ENCODE results near the gene SENP2.

DNA sequence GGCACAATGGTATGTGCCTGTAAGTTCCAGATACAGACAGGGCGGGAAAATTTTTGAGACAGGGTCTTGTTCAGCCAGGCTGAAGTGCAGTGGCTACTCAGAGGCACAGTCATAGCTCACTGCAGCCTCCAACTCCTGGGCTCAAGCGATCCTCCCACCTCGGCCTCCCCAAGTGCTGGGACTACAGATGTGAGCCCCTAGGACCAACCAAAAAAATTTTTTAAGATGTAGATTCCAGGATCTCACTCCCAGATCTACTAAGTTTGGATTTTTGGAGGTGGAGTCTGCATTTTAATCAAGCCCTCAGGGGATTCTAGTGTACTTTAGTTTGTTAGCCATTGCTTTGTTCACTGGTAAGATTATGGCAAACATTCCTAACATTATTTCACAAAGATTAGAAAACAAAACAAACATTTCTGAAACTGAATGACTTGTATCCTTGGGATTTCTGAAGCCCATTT is 36.4 kb upstream of the SENP2 start:
- TF ChIP-seq, protein P1, sequence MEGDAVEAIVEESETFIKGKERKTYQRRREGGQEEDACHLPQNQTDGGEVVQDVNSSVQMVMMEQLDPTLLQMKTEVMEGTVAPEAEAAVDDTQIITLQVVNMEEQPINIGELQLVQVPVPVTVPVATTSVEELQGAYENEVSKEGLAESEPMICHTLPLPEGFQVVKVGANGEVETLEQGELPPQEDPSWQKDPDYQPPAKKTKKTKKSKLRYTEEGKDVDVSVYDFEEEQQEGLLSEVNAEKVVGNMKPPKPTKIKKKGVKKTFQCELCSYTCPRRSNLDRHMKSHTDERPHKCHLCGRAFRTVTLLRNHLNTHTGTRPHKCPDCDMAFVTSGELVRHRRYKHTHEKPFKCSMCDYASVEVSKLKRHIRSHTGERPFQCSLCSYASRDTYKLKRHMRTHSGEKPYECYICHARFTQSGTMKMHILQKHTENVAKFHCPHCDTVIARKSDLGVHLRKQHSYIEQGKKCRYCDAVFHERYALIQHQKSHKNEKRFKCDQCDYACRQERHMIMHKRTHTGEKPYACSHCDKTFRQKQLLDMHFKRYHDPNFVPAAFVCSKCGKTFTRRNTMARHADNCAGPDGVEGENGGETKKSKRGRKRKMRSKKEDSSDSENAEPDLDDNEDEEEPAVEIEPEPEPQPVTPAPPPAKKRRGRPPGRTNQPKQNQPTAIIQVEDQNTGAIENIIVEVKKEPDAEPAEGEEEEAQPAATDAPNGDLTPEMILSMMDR (IDR thresholded peaks at IDR 0.05): no peak
- TF ChIP-seq, protein P2, sequence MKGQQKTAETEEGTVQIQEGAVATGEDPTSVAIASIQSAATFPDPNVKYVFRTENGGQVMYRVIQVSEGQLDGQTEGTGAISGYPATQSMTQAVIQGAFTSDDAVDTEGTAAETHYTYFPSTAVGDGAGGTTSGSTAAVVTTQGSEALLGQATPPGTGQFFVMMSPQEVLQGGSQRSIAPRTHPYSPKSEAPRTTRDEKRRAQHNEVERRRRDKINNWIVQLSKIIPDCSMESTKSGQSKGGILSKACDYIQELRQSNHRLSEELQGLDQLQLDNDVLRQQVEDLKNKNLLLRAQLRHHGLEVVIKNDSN (CRISPR knock-in tag; IDR thresholded peaks at IDR 0.05): no peak
- TF ChIP-seq FOXK1 (CRISPR knock-in tag; IDR thresholded peaks at IDR 0.05): no peak
- no peak for TF ChIP-seq IRF2 (CRISPR knock-in tag; IDR thresholded peaks at IDR 0.05; ENCODE audit: borderline replicate concordance, low read depth)
- no peak for TF ChIP-seq NR2C2 (CRISPR knock-in tag; IDR thresholded peaks at IDR 0.05)
- TF ChIP-seq, protein P3, sequence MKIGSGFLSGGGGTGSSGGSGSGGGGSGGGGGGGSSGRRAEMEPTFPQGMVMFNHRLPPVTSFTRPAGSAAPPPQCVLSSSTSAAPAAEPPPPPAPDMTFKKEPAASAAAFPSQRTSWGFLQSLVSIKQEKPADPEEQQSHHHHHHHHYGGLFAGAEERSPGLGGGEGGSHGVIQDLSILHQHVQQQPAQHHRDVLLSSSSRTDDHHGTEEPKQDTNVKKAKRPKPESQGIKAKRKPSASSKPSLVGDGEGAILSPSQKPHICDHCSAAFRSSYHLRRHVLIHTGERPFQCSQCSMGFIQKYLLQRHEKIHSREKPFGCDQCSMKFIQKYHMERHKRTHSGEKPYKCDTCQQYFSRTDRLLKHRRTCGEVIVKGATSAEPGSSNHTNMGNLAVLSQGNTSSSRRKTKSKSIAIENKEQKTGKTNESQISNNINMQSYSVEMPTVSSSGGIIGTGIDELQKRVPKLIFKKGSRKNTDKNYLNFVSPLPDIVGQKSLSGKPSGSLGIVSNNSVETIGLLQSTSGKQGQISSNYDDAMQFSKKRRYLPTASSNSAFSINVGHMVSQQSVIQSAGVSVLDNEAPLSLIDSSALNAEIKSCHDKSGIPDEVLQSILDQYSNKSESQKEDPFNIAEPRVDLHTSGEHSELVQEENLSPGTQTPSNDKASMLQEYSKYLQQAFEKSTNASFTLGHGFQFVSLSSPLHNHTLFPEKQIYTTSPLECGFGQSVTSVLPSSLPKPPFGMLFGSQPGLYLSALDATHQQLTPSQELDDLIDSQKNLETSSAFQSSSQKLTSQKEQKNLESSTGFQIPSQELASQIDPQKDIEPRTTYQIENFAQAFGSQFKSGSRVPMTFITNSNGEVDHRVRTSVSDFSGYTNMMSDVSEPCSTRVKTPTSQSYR (CRISPR knock-in tag; IDR thresholded peaks at IDR 0.05): no peak
- TF ChIP-seq, protein P4, sequence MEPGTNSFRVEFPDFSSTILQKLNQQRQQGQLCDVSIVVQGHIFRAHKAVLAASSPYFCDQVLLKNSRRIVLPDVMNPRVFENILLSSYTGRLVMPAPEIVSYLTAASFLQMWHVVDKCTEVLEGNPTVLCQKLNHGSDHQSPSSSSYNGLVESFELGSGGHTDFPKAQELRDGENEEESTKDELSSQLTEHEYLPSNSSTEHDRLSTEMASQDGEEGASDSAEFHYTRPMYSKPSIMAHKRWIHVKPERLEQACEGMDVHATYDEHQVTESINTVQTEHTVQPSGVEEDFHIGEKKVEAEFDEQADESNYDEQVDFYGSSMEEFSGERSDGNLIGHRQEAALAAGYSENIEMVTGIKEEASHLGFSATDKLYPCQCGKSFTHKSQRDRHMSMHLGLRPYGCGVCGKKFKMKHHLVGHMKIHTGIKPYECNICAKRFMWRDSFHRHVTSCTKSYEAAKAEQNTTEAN (CRISPR knock-in tag; IDR thresholded peaks at IDR 0.05): no peak
- TF ChIP-seq, protein P5, sequence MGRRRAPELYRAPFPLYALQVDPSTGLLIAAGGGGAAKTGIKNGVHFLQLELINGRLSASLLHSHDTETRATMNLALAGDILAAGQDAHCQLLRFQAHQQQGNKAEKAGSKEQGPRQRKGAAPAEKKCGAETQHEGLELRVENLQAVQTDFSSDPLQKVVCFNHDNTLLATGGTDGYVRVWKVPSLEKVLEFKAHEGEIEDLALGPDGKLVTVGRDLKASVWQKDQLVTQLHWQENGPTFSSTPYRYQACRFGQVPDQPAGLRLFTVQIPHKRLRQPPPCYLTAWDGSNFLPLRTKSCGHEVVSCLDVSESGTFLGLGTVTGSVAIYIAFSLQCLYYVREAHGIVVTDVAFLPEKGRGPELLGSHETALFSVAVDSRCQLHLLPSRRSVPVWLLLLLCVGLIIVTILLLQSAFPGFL (CRISPR knock-in tag; IDR thresholded peaks at IDR 0.05; ENCODE audit: borderline replicate concordance): no peak
- no peak for TF ChIP-seq MYBL2 (CRISPR knock-in tag; IDR thresholded peaks at IDR 0.05)
- no peak for TF ChIP-seq HMGA2 (CRISPR knock-in tag; IDR thresholded peaks at IDR 0.05)
- TF ChIP-seq, protein P6, sequence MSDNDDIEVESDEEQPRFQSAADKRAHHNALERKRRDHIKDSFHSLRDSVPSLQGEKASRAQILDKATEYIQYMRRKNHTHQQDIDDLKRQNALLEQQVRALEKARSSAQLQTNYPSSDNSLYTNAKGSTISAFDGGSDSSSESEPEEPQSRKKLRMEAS (CRISPR knock-in tag; IDR thresholded peaks at IDR 0.05): no peak
- no peak for TF ChIP-seq ETV6 (CRISPR knock-in tag; IDR thresholded peaks at IDR 0.05)
- TF ChIP-seq, protein P7, sequence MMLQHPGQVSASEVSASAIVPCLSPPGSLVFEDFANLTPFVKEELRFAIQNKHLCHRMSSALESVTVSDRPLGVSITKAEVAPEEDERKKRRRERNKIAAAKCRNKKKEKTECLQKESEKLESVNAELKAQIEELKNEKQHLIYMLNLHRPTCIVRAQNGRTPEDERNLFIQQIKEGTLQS (CRISPR knock-in tag; conservative IDR thresholded peaks at IDR 0.05): no peak
